Placental pericyte (primary cell): ENCODE measurements around the gene BCAS3. TPM values are rescaled to one million over a fixed set of nuclear protein-coding genes. Genes with fewer than 3 reads are reported as not detected.

Experiments
- small RNA-seq: library from RNA; depleted of rRNA; stranded (forward); fragments of <200 nt; gene quantifications from one replicate; pipeline ENCODE3, GENCODE V24; 2012; ENCODE audit warnings: low replicate concordance
- total RNA-seq: library from RNA; depleted of rRNA; stranded (reverse); fragments of >200 nt; gene quantifications from 2 replicates; pipeline ENCODE4 v1.2.3, GENCODE V29; 2012

BCAS3 gene
- 17.3 and 35.9 TPM in 2 replicates for total RNA-seq

DNA sequence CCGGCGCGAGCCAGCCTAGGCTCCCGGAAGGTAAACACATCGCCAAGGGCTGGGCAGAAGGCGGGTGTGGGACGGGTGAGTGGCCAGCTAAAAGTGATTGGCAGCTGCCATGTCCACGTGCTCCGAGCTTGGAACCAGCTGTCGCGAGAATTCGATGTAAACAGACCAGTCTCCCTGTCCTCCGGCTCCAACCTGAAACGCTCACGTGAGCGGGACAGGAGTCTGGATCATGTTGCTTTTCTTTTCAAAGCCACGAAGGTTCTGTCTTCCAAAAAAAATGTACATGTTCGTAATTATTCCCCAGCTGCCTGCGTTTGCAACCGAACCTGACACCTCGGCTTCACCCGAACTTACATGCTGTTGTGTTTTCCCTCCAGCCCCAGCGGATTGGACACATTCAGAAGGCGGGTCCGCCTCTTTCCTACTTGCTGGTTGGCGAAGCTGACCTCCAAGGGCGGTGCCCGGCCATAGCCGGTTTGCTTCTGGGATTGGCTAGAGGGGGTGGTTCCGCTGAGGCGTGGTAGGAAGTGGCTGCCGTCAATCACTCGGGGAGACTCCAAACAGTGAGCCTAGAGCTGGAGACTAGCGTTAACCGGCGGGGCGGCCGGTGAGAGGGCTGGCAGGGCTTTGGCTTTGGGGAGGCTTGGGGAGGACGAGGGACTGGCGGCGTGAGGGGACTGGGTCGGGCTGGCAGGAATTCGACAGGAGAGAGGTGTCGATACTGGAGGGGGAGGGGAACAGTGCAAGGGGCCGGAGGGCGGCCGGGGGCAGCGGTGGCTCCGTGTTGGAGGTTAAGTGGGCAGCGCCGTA, at the start of gene BCAS3:
BCAS3 (plus strand) TSS at position 544 of the 810 bp plus-strand sequence.

GRCh38 chr17:61399131-61400065, 721.7 kb downstream of the BCAS3 start, which contains the start of gene TBX2:
Gene TBX2, plus strand, starts transcription at chr17:61399843. Its CDS starts 334 bp downstream, at chr17:61400177.

Small RNA genes lying within 50 kb of the gene (small RNA-seq; reads per million reads assigned to genes)
- not detected for gene RF00019
- gene RN7SL448P: not detected
- not detected for gene RN7SL606P
- not detected for gene RNU6-623P

Other genes with a start within 250 kb of the BCAS3 start
- gene APPBP2, start 151.6 kb upstream of the BCAS3 start, total RNA-seq: 28.9 and 39.5 TPM in 2 replicates
- gene PPM1D, start 77.7 kb upstream of the BCAS3 start, total RNA-seq: 13.8 and 19.0 TPM in 2 replicates